ENCODE results near the gene CYP11A1.

DNA sequence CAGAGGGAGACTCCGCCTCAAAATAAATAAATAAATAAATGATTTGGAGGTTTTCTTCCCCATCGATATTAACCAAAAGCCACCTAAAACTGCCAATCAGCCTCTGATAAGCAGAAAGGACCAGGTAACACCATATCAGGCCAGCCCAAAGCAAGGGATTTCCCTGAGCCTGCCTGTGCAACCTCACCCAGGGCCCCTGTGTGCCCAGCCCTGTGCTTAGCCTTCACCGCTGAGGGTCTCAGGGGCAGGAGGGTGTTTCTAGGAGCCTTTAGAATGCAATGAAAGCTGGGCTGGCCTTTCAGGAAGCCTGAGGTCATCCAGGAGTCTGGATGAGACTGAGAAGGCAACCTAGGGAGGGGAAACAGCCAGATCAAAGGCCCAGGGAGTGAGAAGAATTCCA is 35.4 kb downstream of the CYP11A1 start:
- TF ChIP-seq CTCF (IDR thresholded peaks at IDR 0.05) = no peak
- TF ChIP-seq POLR2AphosphoS5 (IDR thresholded peaks at IDR 0.05) = no peak
- TF ChIP-seq EP300 (IDR thresholded peaks at IDR 0.05) = no peak
- no peak for TF ChIP-seq POLR2A (IDR thresholded peaks at IDR 0.05)

All from upper lobe of left lung (tissue), 4 donors.